GM19035 (cell line): ENCODE data around the gene MYO18A.
"Not testable (repeated sequence)": the region's sequence is repeated elsewhere in the genome, so short reads cannot be mapped to it uniquely, and the experiment has no call there.

Experiments
- ATAC-seq: cut with Tn5 transposase; IDR thresholded peaks from one replicate; pipeline ENCODE4 v1.9.1; 2021; ENCODE audit not compliant: unreplicated experiment

Gene MYO18A

DNA sequence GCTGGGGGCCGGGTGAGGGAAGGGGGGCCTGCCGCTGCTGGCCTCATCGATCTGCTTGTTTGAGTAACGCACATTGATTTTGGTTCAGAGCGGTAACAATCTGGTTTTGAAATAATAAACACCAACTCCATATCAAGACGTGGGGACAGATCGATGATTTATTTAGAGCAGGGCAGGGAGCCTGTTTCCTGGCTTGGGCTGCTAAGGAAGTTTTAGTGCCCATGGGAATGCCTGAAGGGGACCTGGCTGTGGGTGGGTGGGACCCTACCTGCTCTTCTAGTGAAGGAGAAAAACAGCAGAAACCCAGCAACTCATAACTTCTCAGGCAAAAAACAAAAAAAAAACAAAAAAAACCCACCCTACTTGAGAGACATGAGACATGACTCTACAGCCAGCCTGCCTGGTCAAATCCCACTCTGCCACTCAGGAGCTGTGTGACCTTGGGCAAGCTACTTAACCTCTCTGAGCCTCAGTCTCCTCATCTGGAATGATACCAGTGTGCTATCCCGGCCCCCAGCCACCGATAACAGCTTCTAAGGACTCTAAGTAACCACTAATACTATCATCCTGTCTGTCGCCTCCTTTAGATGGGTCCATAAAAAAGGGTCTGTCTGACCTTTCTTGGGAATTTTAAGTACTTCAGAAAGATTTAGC lies 71.2 kb downstream of the MYO18A start:
- ATAC-seq, result no peak

DNA sequence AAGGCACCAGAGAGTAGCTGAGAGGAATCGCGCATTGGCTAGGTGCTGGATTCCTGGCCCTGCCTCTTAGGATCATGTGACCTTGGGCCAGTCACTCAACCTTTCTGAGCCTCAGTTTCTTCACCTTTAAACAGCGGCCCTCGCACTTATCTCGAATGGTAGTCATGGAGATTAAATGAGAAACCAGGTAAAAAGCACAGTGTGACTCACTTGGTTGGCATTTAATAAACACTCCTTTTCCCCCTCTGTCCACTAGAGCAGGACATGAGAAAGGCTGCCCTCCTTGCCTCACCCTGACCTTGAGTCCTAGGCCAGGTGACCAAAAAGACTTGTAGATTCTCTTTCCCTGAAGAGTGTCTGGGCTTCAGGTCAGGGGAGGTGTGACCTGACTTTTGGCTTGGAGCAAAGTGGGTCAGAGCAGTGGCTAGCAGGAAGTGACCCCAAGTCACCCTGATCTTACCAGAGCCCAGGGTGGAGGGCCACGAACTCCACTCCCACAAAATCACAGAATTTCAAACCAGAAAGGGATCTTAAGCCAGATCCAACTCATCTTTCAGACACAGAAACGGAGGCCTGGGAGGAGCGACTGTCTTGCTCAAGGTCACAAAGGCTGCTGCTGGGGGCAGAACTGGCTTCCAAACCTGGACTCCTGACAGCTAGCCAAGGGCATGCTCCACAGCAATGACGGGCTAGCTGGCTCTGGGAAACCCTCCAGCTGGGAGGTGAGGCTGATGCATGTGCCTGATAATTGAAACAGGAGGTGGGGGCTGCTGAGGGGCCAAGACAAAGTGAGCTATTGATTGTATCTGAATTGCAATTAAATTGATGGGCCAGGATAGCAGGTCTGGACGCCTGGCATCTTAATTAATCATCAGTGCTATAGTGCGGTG lies 72.0 kb downstream of the MYO18A start:
- ATAC-seq, result no peak

GRCh38 chr17:29107084-29107483 lies 73.1 kb downstream of the MYO18A start:
- ATAC-seq, result no peak

GRCh38 chr17:29103341-29103740 lies 76.9 kb downstream of the MYO18A start:
- ATAC-seq, result no peak

DNA sequence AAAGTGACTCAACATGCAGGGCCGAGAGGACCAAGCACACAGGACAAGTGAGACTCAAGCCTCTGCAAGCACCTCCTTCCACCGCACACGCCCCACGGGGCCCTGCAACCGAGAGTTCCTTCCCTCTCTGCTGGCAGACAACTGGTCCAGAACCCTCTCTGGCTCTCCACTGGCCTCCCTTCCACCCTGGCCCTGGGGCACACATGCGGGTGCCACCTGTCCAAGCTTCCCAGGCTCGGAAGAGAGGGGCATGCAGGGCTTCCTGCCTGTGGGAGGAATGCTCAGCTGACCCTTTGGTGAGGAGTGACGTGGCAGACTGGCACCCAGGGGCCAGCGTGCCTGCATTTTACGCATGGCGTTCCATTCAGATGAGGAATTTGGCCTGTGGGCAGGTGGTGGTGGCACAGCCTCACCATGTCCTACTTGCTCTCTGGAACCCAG lies 77.4 kb downstream of the MYO18A start:
- no peak for ATAC-seq

GRCh38 chr17:29102046-29102445 lies 78.2 kb downstream of the MYO18A start:
- ATAC-seq, result no peak

DNA sequence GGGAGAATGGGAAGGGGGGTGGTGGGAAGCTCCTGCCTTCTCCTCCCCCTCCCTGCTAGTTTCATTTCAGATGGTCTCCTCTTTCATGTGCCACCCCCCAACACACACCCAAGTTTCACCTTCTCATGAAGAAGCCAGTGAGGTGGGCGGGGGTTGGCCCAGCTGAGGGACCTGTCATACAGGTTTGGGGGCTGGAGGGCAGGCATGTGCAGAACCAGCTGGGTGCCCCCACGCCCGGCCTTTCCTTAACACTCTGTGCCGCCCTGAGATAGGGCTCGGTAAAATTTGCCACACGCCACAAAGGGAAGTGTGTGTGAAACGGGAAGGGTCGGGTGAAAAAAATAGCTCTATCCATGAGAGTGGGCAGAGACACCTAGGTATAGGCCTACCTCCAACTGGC lies 79.9 kb downstream of the MYO18A start:
- ATAC-seq, result no peak

- no peak for ATAC-seq
Measured at GRCh38 chr17:29099527-29099926, 80.7 kb downstream of the MYO18A start.

GRCh38 chr17:29096094-29096493 lies 84.1 kb downstream of the MYO18A start:
- ATAC-seq, result no peak

DNA sequence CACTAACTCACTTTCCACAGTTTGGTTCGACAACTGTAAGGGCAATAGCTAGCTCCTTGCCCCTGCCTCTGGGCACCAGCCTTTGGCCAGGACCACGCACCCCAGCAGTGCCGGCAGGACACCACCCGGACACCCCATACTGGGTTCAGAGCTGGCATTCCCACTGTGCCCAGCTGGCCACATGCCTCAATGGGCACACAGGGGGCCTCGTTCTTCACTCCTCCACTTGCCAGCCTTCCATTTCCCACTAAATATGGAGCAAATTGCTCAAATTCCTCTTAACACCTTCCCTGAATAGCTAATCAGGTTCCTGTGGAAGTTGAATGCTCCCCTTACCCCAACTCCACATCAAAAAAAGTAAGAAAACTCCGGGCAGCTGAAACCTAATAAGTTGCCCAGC lies 84.8 kb downstream of the MYO18A start:
- ATAC-seq, result no peak

DNA sequence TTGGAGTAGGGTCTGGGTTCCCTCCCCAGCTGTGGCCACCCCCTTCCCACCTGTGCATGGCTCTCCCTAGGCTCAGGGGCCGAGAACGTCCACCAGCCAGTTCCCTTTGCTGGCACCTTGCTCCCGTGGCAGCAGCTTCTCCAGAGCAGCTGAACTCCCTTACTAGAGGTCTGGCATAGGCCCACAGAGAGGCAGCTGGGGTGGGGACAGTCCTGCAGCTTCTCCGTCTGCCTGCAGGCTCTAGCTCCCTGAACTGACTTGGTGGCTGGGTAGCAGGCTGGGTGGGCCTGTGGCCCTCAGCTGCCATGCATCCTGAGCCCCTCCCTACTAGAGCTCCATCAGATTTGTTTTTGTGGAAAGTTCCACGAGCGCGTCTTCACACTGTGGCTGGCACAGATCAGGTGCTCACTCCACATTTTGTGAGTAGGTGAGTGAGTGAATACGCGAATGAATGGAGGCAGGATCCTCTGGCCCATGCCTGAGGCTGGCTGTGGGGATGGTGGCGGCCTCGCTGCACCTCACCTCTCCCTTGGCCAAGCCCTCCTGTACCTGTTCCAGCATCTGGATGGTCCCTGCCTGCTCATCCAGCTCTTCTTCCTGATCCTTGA lies 86.0 kb downstream of the MYO18A start:
- ATAC-seq, result no peak

DNA sequence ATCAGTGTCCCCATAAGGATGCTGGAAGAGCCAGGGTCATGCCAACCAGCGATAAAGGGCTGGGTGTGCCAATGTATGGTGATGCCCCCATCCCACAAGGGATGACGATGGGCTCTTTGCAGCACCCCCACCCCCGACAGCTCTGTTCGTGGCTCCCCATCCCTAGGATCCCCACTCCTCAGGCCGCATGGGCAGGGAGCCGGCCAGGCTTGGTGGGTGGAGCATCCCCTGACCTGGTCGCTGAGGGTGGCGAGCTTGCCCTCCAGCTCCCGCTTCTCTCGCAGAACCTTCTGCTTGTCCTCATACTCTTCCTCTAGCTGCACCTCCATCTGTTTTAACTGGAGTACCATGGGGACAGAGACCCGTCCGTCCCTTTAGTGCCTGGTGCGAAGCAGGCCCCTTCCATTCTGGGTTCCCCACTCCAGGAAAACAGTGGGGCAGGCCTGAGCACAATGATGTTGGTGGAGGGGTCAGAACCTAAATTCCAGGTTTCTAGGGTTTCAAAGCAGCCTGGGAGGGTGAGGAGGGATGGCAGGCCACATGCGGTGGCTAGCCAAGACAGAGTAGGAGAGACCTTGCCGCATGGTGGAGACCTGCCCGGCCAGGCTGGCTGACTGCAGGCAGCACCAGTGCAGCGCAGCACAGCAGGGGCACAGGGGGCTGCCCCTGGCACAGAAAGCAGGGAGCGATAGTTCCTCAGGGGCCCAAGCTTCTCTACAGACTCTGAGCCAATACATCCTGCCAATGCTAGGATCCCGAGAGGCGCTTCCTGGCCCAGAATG lies 86.9 kb downstream of the MYO18A start:
- no peak for ATAC-seq

- ATAC-seq, result no peak
Measured at GRCh38 chr17:29091606-29092289, 88.5 kb downstream of the MYO18A start.

DNA sequence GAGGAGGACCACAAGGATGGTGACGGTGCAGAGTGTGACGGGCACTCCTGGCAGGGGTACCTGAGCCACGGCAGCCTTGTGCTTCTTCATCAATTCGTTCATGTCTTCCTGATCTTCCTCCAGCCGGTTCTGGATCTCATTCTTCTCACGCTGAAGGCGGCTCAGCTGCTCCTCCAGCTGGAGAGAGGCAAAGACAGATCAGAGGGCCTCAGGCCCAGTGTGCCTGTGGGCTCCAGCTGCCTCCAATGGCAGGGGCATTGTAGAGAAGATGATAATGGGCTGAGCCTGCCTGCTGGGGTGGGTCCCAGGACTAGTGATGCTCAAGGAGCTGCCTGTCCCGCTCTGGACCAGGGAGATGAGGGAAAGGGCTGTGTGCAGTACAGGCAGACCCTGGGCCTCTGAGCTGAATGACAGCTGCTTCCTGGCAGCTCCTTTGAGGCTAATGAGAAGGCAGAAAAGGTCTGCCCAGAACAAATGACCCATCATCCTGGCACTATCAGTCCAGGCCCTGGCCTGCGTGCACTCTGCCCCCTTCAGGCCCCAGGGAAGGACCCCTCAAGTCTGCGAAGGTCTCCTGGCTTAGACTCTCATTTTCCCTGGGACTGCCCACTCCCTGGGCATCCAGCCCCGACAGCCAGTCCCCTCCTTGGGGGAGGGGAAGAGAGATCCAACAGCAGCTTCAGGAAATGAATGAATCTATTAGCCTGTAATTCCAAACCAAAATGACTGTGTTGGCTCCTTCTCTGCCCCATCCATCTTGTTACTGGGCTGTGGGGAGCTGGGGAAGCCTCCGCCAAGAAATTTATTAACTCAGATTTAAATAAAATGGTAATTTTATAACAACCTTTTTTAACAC lies 89.2 kb downstream of the MYO18A start:
- no peak for ATAC-seq

DNA sequence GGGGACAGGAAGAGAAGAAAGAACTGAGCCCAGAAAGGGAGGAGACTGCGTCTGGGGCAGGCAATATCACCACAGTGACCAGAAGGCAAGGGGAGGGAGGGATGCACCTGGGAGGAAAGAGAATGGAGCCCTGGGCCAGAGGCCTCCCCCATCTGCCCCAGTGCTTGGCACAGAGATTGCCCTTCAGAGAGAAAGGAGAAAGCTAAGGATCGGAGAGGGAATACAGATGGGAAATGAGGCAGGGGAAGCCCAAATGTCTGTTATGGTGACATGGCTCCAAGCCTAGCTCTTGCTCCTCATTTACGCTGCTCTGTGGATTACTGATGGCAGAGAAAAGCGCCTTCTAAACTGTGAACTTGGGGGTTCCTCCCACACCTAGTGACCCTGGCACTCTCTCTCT lies 90.1 kb downstream of the MYO18A start:
- no peak for ATAC-seq

DNA sequence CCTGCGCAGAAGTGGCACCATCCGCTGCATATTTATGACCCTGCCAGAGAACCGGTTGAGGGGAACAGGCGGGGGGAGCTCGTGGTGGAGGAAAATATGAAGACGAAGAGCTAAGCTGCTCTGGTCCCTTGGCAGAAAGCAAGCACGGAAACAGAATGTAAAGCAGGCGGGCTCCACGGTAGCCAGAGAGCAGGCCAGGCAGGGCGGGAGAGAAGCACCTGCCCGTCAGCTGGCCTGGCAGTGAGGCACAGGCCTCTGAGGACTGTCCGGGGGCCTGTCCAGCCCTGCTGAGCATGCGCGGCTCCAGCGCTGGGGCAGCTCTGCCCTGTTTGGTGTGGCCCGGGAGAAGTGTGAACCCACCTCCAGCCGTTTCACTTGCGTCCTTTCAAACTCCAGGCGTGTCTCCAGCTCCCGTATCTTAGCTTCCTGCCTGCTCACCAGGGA lies 90.6 kb downstream of the MYO18A start:
- ATAC-seq, result no peak

- not testable (repeated sequence) for ATAC-seq
Measured at GRCh38 chr17:29088782-29089181, 91.4 kb downstream of the MYO18A start.

- no peak for ATAC-seq
Measured at GRCh38 chr17:29086628-29087332, 93.4 kb downstream of the MYO18A start.

DNA sequence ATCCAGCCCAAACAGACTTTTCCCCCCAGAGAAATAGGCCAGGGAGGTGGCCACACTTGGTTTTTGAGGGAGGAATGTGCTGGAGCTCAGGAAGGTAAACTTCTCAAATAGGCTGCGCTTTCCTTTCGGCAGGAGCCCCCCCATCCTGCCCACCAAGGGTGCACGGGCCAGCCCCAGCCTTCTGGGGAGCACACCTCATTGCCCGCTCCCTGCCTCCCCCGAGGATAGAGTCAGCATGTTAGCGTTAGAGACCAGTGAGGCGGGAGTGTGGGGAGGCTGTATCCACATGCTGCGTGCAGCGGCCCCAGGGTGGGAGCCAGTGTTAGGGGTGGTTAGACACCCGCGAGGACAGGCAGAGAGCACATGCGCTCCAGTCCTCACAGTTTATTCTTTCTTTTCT lies 95.0 kb downstream of the MYO18A start:
- no peak for ATAC-seq
